ELF-1 (cell line): Measurements from ENCODE around the gene NUP62CL.

ENCODE experiments used
- DNase-seq: peaks from one replicate; pipeline ENCODE4 v3.0.0-alpha.2; 2016; ENCODE audit warnings: low read depth, low spot score

The NUP62CL gene

GRCh38 chrX:107153005-107153404, 53.2 kb downstream of the NUP62CL start:
- DNase-seq = no peak

- no peak for DNase-seq
Observed at GRCh38 chrX:107146670-107147069, 59.6 kb downstream of the NUP62CL start.

- no peak for DNase-seq
Observed at GRCh38 chrX:107135965-107136307, 70.3 kb downstream of the NUP62CL start.

- no peak for DNase-seq
Observed at GRCh38 chrX:107135049-107135964, 70.9 kb downstream of the NUP62CL start.

GRCh38 chrX:107123750-107124149, 82.5 kb downstream of the NUP62CL start:
- no peak for DNase-seq

GRCh38 chrX:107119283-107119682, 87.0 kb downstream of the NUP62CL start:
- DNase-seq = no peak

- peak; percentile 88 for DNase-seq
Observed at GRCh38 chrX:107118322-107119147, 87.7 kb downstream of the NUP62CL start, which contains the start of gene RBM41. Gene RBM41 (minus strand): TSS chrX:107118822. CDS start chrX:107118773, 49 bp downstream.

- DNase-seq = no peak
Observed at GRCh38 chrX:107117993-107118321, 88.3 kb downstream of the NUP62CL start.

GRCh38 chrX:107107459-107107858, 98.8 kb downstream of the NUP62CL start:
- DNase-seq = no peak

- peak; percentile 1 for DNase-seq
Observed at GRCh38 chrX:107102980-107103379, 103.3 kb downstream of the NUP62CL start.

- no peak for DNase-seq
Observed at GRCh38 chrX:107076158-107076557, 130.1 kb downstream of the NUP62CL start.
